Measurements from ENCODE around the gene PCBD1.
A peak's percentile ranks its signal among the peaks of the same experiment; 100 is the strongest.

The PCBD1 gene

GRCh38 chr10:70934701-70935100 lies 46.3 kb upstream of the PCBD1 start:
- H3K4me3 Mint-ChIP-seq = no peak overlapping the region
- no peak for TF ChIP-seq CTCF (IDR thresholded peaks at IDR 0.05)
- peaks cover 61% of the 10 kb centered on the region for H3K4me1 Mint-ChIP-seq
- H3K27ac Mint-ChIP-seq = no peak overlapping the region
- no peaks in the 10 kb centered on the region for H3K9me3 Mint-ChIP-seq
- no peak for DNase-seq
- no peaks in the 10 kb centered on the region for H3K36me3 Mint-ChIP-seq (ENCODE audit: low read depth)
- H3K27me3 Mint-ChIP-seq (ENCODE audit: low read depth, poor library complexity) = peaks cover 12% of the 10 kb centered on the region

DNA sequence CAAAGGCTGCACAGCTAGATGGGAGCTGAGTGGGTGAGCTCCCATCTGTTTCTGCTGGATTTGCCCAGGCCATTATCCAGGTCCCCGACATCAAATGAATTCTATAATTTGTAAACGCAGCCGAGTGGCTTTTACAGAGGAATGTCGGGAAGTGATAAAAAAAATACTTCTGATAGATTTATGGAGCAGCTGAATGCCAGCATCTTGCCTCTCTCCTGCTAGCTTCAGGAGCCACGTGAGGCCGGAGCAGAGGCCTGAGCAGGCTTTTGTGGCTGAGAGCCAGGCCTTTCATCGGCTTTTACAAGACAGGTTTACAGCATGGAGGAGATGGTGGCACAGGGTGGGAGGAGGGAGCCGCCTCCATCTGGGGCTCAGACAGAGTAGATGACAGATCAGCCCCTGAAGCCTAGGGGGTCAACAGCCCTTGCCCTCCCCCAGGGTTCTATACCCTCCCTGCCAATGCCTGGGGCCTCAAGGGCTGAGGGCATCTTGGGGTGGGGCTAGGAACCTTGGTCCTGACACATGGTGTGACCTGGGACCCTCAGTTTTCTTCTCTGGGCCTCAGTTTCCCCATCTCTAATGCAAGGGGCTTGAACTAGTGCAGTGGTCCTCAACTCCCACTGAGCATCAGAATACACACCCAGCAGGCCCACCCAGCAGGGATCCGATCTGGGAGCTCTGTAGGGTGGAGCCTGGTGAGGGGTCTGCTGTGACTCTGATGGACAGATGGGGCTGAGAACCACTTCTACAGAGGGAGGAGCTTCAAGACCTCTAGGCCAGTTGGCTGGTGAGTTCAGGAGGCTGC lies 44.2 kb upstream of the PCBD1 start:
- DNase-seq = no peak
- Mint-ChIP-seq H3K9me3 (no peaks in the 10 kb centered on the region), H3K27ac (no peak overlapping the region), H3K4me3 (no peak overlapping the region), H3K36me3 (ENCODE audit: low read depth) (no peaks in the 10 kb centered on the region), H3K27me3 (ENCODE audit: low read depth, poor library complexity) (peaks cover 20% of the 10 kb centered on the region), H3K4me1 (peaks cover 72% of the 10 kb centered on the region)
- no peak for TF ChIP-seq CTCF (IDR thresholded peaks at IDR 0.05)

GRCh38 chr10:70931168-70931815 lies 42.9 kb upstream of the PCBD1 start:
- H3K9me3 Mint-ChIP-seq = no peaks in the 10 kb centered on the region
- peaks cover 17% of the 10 kb centered on the region for H3K27me3 Mint-ChIP-seq (ENCODE audit: low read depth, poor library complexity)
- TF ChIP-seq CTCF (IDR thresholded peaks at IDR 0.05) = no peak
- no peaks in the 10 kb centered on the region for H3K36me3 Mint-ChIP-seq (ENCODE audit: low read depth)
- no peak overlapping the region for H3K4me3 Mint-ChIP-seq
- DNase-seq = no peak
- H3K4me1 Mint-ChIP-seq = peaks cover 73% of the 10 kb centered on the region
- H3K27ac Mint-ChIP-seq = peak overlapping the region; percentile 47

- peaks cover 22% of the 10 kb centered on the region for H3K27me3 Mint-ChIP-seq (ENCODE audit: low read depth, poor library complexity)
- no peak for DNase-seq
- no peak overlapping the region for H3K4me3 Mint-ChIP-seq
- no peaks in the 10 kb centered on the region for H3K9me3 Mint-ChIP-seq
- no peaks in the 10 kb centered on the region for H3K36me3 Mint-ChIP-seq (ENCODE audit: low read depth)
- H3K4me1 Mint-ChIP-seq = peaks cover 72% of the 10 kb centered on the region
- no peak for TF ChIP-seq CTCF (IDR thresholded peaks at IDR 0.05)
- no peak overlapping the region for H3K27ac Mint-ChIP-seq
These were observed 42.1 kb upstream of the PCBD1 start for GRCh38 chr10:70930263-70931000.

DNA sequence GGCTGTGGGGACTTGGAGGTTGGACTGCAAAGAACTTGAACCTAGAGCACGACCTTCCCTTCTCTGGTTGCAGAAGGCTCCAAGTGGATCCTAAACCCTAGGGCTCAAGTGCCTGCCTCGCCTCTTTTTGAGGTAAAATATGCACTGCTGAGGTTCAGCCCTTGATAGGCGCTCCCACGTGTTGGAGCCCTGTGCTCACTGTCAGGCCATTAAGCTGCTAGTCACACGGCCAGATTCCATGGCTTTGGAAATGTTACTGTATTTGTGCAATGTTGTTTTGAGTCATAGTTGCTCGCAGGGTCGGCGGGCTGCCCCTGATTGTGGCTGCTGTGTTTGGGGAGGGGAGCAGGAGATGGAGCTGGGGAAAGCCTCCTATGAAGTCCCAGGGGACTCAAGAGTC lies 39.8 kb upstream of the PCBD1 start:
- TF ChIP-seq CTCF (IDR thresholded peaks at IDR 0.05) = no peak
- no peaks in the 10 kb centered on the region for H3K36me3 Mint-ChIP-seq (ENCODE audit: low read depth)
- H3K4me3 Mint-ChIP-seq = no peak overlapping the region

More for the DNA sequence above, 39.8 kb upstream of the PCBD1 start:
- H3K9me3 Mint-ChIP-seq = no peaks in the 10 kb centered on the region
- no peak for DNase-seq
- peaks cover 32% of the 10 kb centered on the region for H3K27me3 Mint-ChIP-seq (ENCODE audit: low read depth, poor library complexity)
- no peak overlapping the region for H3K27ac Mint-ChIP-seq
- H3K4me1 Mint-ChIP-seq = peaks cover 66% of the 10 kb centered on the region

All from nephron progenitor cell (in vitro differentiated cells).